ENCODE data around the gene NKAIN2. TPM values are rescaled to one million over a fixed set of nuclear protein-coding genes. Genes with fewer than 3 reads are reported as not detected.
A peak's percentile ranks its signal among the peaks of the same experiment; 100 is the strongest.

NKAIN2 gene
- total and polyA plus RNA-seq, 4 donors, result 16.3 to 67.0 (median 49.9) TPM

- 98% methylated on average over 4 of the region's 7 CpGs for WGBS (ENCODE audit: insufficient coverage)
- Histone ChIP-seq H3K9me3 (ENCODE audit: control insufficient read depth, insufficient read depth, low read length) (no peaks in the 10 kb centered on the region), H3K4me3 (ENCODE audit: low read depth, low read length) (no peak overlapping the region), H3K27ac (ENCODE audit: low read depth, low read length) (no peak overlapping the region), H3K4me1 (ENCODE audit: control insufficient read depth, insufficient read depth, low read length) (no peaks in the 10 kb centered on the region), H3K27me3 (ENCODE audit: control insufficient read depth, insufficient read depth, low read length) (no peaks in the 10 kb centered on the region), H3K36me3 (ENCODE audit: control insufficient read depth, insufficient read depth, low read length) (no peaks in the 10 kb centered on the region)
- no peak for DNase-seq (ENCODE audit: low read depth in 4 of 6, low spot score in 6 of 6)
Observed at GRCh38 chr6:124027392-124027791, 223.7 kb downstream of the NKAIN2 start.

GRCh38 chr6:124028117-124028516, 224.5 kb downstream of the NKAIN2 start:
- Histone ChIP-seq H3K4me1 (ENCODE audit: control insufficient read depth, insufficient read depth, low read length) (no peaks in the 10 kb centered on the region), H3K27ac (ENCODE audit: low read depth, low read length) (no peak overlapping the region), H3K36me3 (ENCODE audit: control insufficient read depth, insufficient read depth, low read length) (no peaks in the 10 kb centered on the region), H3K9me3 (ENCODE audit: control insufficient read depth, insufficient read depth, low read length) (no peaks in the 10 kb centered on the region), H3K27me3 (ENCODE audit: control insufficient read depth, insufficient read depth, low read length) (no peaks in the 10 kb centered on the region), H3K4me3 (ENCODE audit: low read depth, low read length) (no peak overlapping the region)
- no peak for DNase-seq (ENCODE audit: low read depth in 4 of 6, low spot score in 6 of 6)
- WGBS (ENCODE audit: insufficient coverage), result no CpG with 5 or more reads among the region's 2 CpGs

GRCh38 chr6:124029567-124029966, 225.9 kb downstream of the NKAIN2 start:
- 89% methylated on average over 4 of the region's 5 CpGs for WGBS (ENCODE audit: insufficient coverage)

GRCh38 chr6:124033501-124033900, 229.8 kb downstream of the NKAIN2 start:
- Histone ChIP-seq H3K9me3 (ENCODE audit: control insufficient read depth, insufficient read depth, low read length) (no peaks in the 10 kb centered on the region), H3K36me3 (ENCODE audit: control insufficient read depth, insufficient read depth, low read length) (no peaks in the 10 kb centered on the region), H3K27me3 (ENCODE audit: control insufficient read depth, insufficient read depth, low read length) (no peaks in the 10 kb centered on the region), H3K27ac (ENCODE audit: low read depth, low read length) (no peak overlapping the region), H3K4me3 (ENCODE audit: low read depth, low read length) (no peak overlapping the region), H3K4me1 (ENCODE audit: control insufficient read depth, insufficient read depth, low read length) (no peaks in the 10 kb centered on the region)
- DNase-seq (ENCODE audit: low read depth in 4 of 6, low spot score in 6 of 6), result peak in 1 of 6 donors; percentile 67
- no CpG with 5 or more reads among the region's 3 CpGs for WGBS (ENCODE audit: insufficient coverage)

More at GRCh38 chr6:124029567-124029966, 225.9 kb downstream of the NKAIN2 start:
- no peaks in the 10 kb centered on the region for H3K9me3 ChIP-seq (ENCODE audit: control insufficient read depth, insufficient read depth, low read length)
- H3K27me3 ChIP-seq (ENCODE audit: control insufficient read depth, insufficient read depth, low read length), result no peaks in the 10 kb centered on the region
- H3K4me3 ChIP-seq (ENCODE audit: low read depth, low read length), result no peak overlapping the region
- H3K27ac ChIP-seq (ENCODE audit: low read depth, low read length), result no peak overlapping the region
- H3K4me1 ChIP-seq (ENCODE audit: control insufficient read depth, insufficient read depth, low read length), result no peaks in the 10 kb centered on the region
- DNase-seq (ENCODE audit: low read depth in 4 of 6, low spot score in 6 of 6), result no peak
- H3K36me3 ChIP-seq (ENCODE audit: control insufficient read depth, insufficient read depth, low read length), result no peaks in the 10 kb centered on the region

- WGBS (ENCODE audit: insufficient coverage), result no CpG with 5 or more reads among the region's 2 CpGs
- no peaks in the 10 kb centered on the region for H3K27me3 ChIP-seq (ENCODE audit: control insufficient read depth, insufficient read depth, low read length)
- H3K9me3 ChIP-seq (ENCODE audit: control insufficient read depth, insufficient read depth, low read length), result no peaks in the 10 kb centered on the region
- H3K4me3 ChIP-seq (ENCODE audit: low read depth, low read length), result no peak overlapping the region
- no peak for DNase-seq (ENCODE audit: low read depth in 4 of 6, low spot score in 6 of 6)
- no peaks in the 10 kb centered on the region for H3K36me3 ChIP-seq (ENCODE audit: control insufficient read depth, insufficient read depth, low read length)
- H3K27ac ChIP-seq (ENCODE audit: low read depth, low read length), result no peak overlapping the region
- H3K4me1 ChIP-seq (ENCODE audit: control insufficient read depth, insufficient read depth, low read length), result no peaks in the 10 kb centered on the region
Observed at GRCh38 chr6:124036384-124036783, 232.7 kb downstream of the NKAIN2 start.

GRCh38 chr6:124040655-124041054, 237.0 kb downstream of the NKAIN2 start:
- no CpG with 5 or more reads among the region's 2 CpGs for WGBS (ENCODE audit: insufficient coverage)
- Histone ChIP-seq H3K27ac (ENCODE audit: low read depth, low read length) (no peak overlapping the region), H3K4me3 (ENCODE audit: low read depth, low read length) (no peak overlapping the region), H3K27me3 (ENCODE audit: control insufficient read depth, insufficient read depth, low read length) (no peaks in the 10 kb centered on the region), H3K4me1 (ENCODE audit: control insufficient read depth, insufficient read depth, low read length) (no peaks in the 10 kb centered on the region), H3K36me3 (ENCODE audit: control insufficient read depth, insufficient read depth, low read length) (no peaks in the 10 kb centered on the region), H3K9me3 (ENCODE audit: control insufficient read depth, insufficient read depth, low read length) (no peaks in the 10 kb centered on the region)
- no peak for DNase-seq (ENCODE audit: low read depth in 4 of 6, low spot score in 6 of 6)

GRCh38 chr6:124052120-124052519, 248.5 kb downstream of the NKAIN2 start:
- Histone ChIP-seq H3K27me3 (ENCODE audit: control insufficient read depth, insufficient read depth, low read length) (no peaks in the 10 kb centered on the region), H3K9me3 (ENCODE audit: control insufficient read depth, insufficient read depth, low read length) (no peaks in the 10 kb centered on the region), H3K4me3 (ENCODE audit: low read depth, low read length) (no peak overlapping the region), H3K36me3 (ENCODE audit: control insufficient read depth, insufficient read depth, low read length) (no peaks in the 10 kb centered on the region), H3K27ac (ENCODE audit: low read depth, low read length) (no peak overlapping the region), H3K4me1 (ENCODE audit: control insufficient read depth, insufficient read depth, low read length) (no peaks in the 10 kb centered on the region)
- no CpG with 5 or more reads among the region's 5 CpGs for WGBS (ENCODE audit: insufficient coverage)
- no peak for DNase-seq (ENCODE audit: low read depth in 4 of 6, low spot score in 6 of 6)

- no peak for DNase-seq (ENCODE audit: low read depth in 4 of 6, low spot score in 6 of 6)
- WGBS (ENCODE audit: insufficient coverage), result 100% methylated on average over 1 of the region's 2 CpGs
- no peaks in the 10 kb centered on the region for H3K36me3 ChIP-seq (ENCODE audit: control insufficient read depth, insufficient read depth, low read length)
- no peaks in the 10 kb centered on the region for H3K9me3 ChIP-seq (ENCODE audit: control insufficient read depth, insufficient read depth, low read length)
- H3K4me1 ChIP-seq (ENCODE audit: control insufficient read depth, insufficient read depth, low read length), result no peaks in the 10 kb centered on the region
- H3K4me3 ChIP-seq (ENCODE audit: low read depth, low read length), result no peak overlapping the region
- H3K27ac ChIP-seq (ENCODE audit: low read depth, low read length), result no peak overlapping the region
- H3K27me3 ChIP-seq (ENCODE audit: control insufficient read depth, insufficient read depth, low read length), result no peaks in the 10 kb centered on the region
Observed at GRCh38 chr6:124053315-124053714, 249.7 kb downstream of the NKAIN2 start.

- H3K36me3 ChIP-seq (ENCODE audit: control insufficient read depth, insufficient read depth, low read length), result no peaks in the 10 kb centered on the region
Observed at GRCh38 chr6:124054034-124054433, 250.4 kb downstream of the NKAIN2 start.

GRCh38 chr6:124055395-124055794, 251.7 kb downstream of the NKAIN2 start:
- no peaks in the 10 kb centered on the region for H3K9me3 ChIP-seq (ENCODE audit: control insufficient read depth, insufficient read depth, low read length)
- H3K4me1 ChIP-seq (ENCODE audit: control insufficient read depth, insufficient read depth, low read length), result no peaks in the 10 kb centered on the region
- peak in 1 of 6 donors; percentile 88 for DNase-seq (ENCODE audit: low read depth in 4 of 6, low spot score in 6 of 6)
- H3K4me3 ChIP-seq (ENCODE audit: low read depth, low read length), result no peak overlapping the region
- no peak overlapping the region for H3K27ac ChIP-seq (ENCODE audit: low read depth, low read length)
- H3K27me3 ChIP-seq (ENCODE audit: control insufficient read depth, insufficient read depth, low read length), result no peaks in the 10 kb centered on the region
- no peaks in the 10 kb centered on the region for H3K36me3 ChIP-seq (ENCODE audit: control insufficient read depth, insufficient read depth, low read length)

More at GRCh38 chr6:124054034-124054433, 250.4 kb downstream of the NKAIN2 start:
- no peaks in the 10 kb centered on the region for H3K27me3 ChIP-seq (ENCODE audit: control insufficient read depth, insufficient read depth, low read length)
- no peak overlapping the region for H3K4me3 ChIP-seq (ENCODE audit: low read depth, low read length)
- H3K9me3 ChIP-seq (ENCODE audit: control insufficient read depth, insufficient read depth, low read length), result no peaks in the 10 kb centered on the region
- no peak for DNase-seq (ENCODE audit: low read depth in 4 of 6, low spot score in 6 of 6)
- no peak overlapping the region for H3K27ac ChIP-seq (ENCODE audit: low read depth, low read length)
- H3K4me1 ChIP-seq (ENCODE audit: control insufficient read depth, insufficient read depth, low read length), result no peaks in the 10 kb centered on the region

Data from spinal cord (tissue), 10 donors.